ENCODE data around the gene CCNG1. TPM values are rescaled to one million over a fixed set of nuclear protein-coding genes. Genes with fewer than 3 reads are reported as not detected.
"Not testable (repeated sequence)": the region's sequence is repeated elsewhere in the genome, so short reads cannot be mapped to it uniquely, and the experiment has no call there.

Gene CCNG1
- total RNA-seq: 229 to 243 TPM (median 230 TPM) in 3 replicates

GRCh38 chr5:163437309-163438182 lies at the start of gene CCNG1:
Gene CCNG1 (plus strand): TSS chr5:163437595. CDS start chr5:163439257, 1,662 bp downstream.
- Mint-ChIP-seq H3K4me3 (peak within 1 kb of the TSS; percentile 87), H3K27me3 (ENCODE audit: low read depth) (no peaks in the 10 kb centered on the region), H3K27ac (peak within 1 kb of the TSS; percentile 96), H3K36me3 (peaks cover 13% of the 10 kb centered on the region), H3K9me3 (no peaks in the 10 kb centered on the region), H3K4me1 (peaks cover 44% of the 10 kb centered on the region)
- TF ChIP-seq CTCF (IDR thresholded peaks at IDR 0.05; ENCODE audit: unreplicated experiment): no peak
- DNase-seq (ENCODE audit: low spot score in 2 of 2, unreplicated experiment in 2 of 2): peak; percentile 76 to 90

GRCh38 chr5:163395792-163396191 lies 41.6 kb upstream of the CCNG1 start:
- H3K4me3 Mint-ChIP-seq: no peak overlapping the region
- no peak for DNase-seq (ENCODE audit: low spot score in 2 of 2, unreplicated experiment in 2 of 2)
- no peak overlapping the region for H3K27ac Mint-ChIP-seq
- H3K27me3 Mint-ChIP-seq (ENCODE audit: low read depth): no peaks in the 10 kb centered on the region
- peaks cover 21% of the 10 kb centered on the region for H3K9me3 Mint-ChIP-seq
- no peaks in the 10 kb centered on the region for H3K4me1 Mint-ChIP-seq
- H3K36me3 Mint-ChIP-seq: peaks cover 9% of the 10 kb centered on the region
- no peak for TF ChIP-seq CTCF (IDR thresholded peaks at IDR 0.05; ENCODE audit: unreplicated experiment)

GRCh38 chr5:163396818-163397340 lies 40.5 kb upstream of the CCNG1 start:
- H3K4me1 Mint-ChIP-seq; DNase-seq (ENCODE audit: low spot score in 2 of 2, unreplicated experiment in 2 of 2); H3K27ac Mint-ChIP-seq; H3K27me3 Mint-ChIP-seq (ENCODE audit: low read depth); H3K36me3 Mint-ChIP-seq; H3K4me3 Mint-ChIP-seq: not testable (repeated sequence)
- peaks cover 21% of the 10 kb centered on the region for H3K9me3 Mint-ChIP-seq

GRCh38 chr5:163397354-163397753 lies 40.0 kb upstream of the CCNG1 start:
- H3K4me3 Mint-ChIP-seq: no peak overlapping the region
- H3K9me3 Mint-ChIP-seq: peaks cover 21% of the 10 kb centered on the region
- no peak for TF ChIP-seq CTCF (IDR thresholded peaks at IDR 0.05; ENCODE audit: unreplicated experiment)
- DNase-seq (ENCODE audit: low spot score in 2 of 2, unreplicated experiment in 2 of 2): no peak
- H3K4me1 Mint-ChIP-seq: no peaks in the 10 kb centered on the region
- H3K27me3 Mint-ChIP-seq (ENCODE audit: low read depth): no peaks in the 10 kb centered on the region
- H3K27ac Mint-ChIP-seq: no peak overlapping the region
- peaks cover 7% of the 10 kb centered on the region for H3K36me3 Mint-ChIP-seq

- DNase-seq (ENCODE audit: low spot score in 2 of 2, unreplicated experiment in 2 of 2): no peak
- no peak overlapping the region for H3K27ac Mint-ChIP-seq
- H3K36me3 Mint-ChIP-seq: no peaks in the 10 kb centered on the region
- H3K9me3 Mint-ChIP-seq: peaks cover 4% of the 10 kb centered on the region
- no peaks in the 10 kb centered on the region for H3K27me3 Mint-ChIP-seq (ENCODE audit: low read depth)
- TF ChIP-seq CTCF (IDR thresholded peaks at IDR 0.05; ENCODE audit: unreplicated experiment): no peak
- H3K4me1 Mint-ChIP-seq: peaks cover 6% of the 10 kb centered on the region
- H3K4me3 Mint-ChIP-seq: no peak overlapping the region
These were observed 37.5 kb upstream of the CCNG1 start for GRCh38 chr5:163399923-163400322.

GRCh38 chr5:163401271-163401670 lies 36.1 kb upstream of the CCNG1 start:
- TF ChIP-seq CTCF (IDR thresholded peaks at IDR 0.05; ENCODE audit: unreplicated experiment): no peak
- Mint-ChIP-seq H3K27ac (no peak overlapping the region), H3K9me3 (peaks cover 4% of the 10 kb centered on the region), H3K4me3 (no peak overlapping the region), H3K27me3 (ENCODE audit: low read depth) (no peaks in the 10 kb centered on the region), H3K36me3 (no peaks in the 10 kb centered on the region), H3K4me1 (peaks cover 6% of the 10 kb centered on the region)
- DNase-seq (ENCODE audit: low spot score in 2 of 2, unreplicated experiment in 2 of 2): no peak

All from mesothelial cell of epicardium (in vitro differentiated cells).